Ascending aorta (tissue), 2 donors: ENCODE data around the gene AGAP1. TPM values are rescaled to one million over a fixed set of nuclear protein-coding genes. Genes with fewer than 3 reads are reported as not detected.

ENCODE experiments used
- DNase-seq, 2 donors: peaks; one replicate each; pipeline ENCODE4 v3.0.0-alpha.2; 2019; ENCODE audit warnings: low spot score in 2 of 2
- H3K27ac ChIP-seq, 2 donors: fragments of 200-600 bp; sonication (generic); one replicate each; pipeline ENCODE4 v1.5.1; 2016 to 2017; ENCODE audit warnings: mild to moderate bottlenecking in 1 of 2
- H3K27me3 ChIP-seq: fragments of 200-600 bp; sonication (generic); one replicate; pipeline ENCODE4 v1.5.1; 2017
- H3K36me3 ChIP-seq, 2 donors: fragments of 200-600 bp; sonication (generic); one replicate each; pipeline ENCODE4 v1.5.1; 2016
- H3K4me1 ChIP-seq, 2 donors: fragments of 200-600 bp; sonication (generic); one replicate each; pipeline ENCODE4 v1.5.1; 2016 to 2017; ENCODE audit warnings: mild to moderate bottlenecking in 1 of 2
- H3K4me3 ChIP-seq, 2 donors: fragments of 200-600 bp; sonication (generic); one replicate each; pipeline ENCODE4 v1.5.1; 2016 to 2017; ENCODE audit warnings: mild to moderate bottlenecking in 1 of 2
- H3K9me3 ChIP-seq, 2 donors: fragments of 200-600 bp; sonication (generic); one replicate each; pipeline ENCODE4 v1.5.1; 2016
- intact Hi-C: fragments of 100-400 bp; cut with DNase I; formaldehyde crosslinking; loops from one replicate; pipeline ENCODE4 v1.15.1; 2023
- total RNA-seq: library from RNA; depleted of rRNA; stranded (reverse); fragments of >200 nt; gene quantifications from one replicate; pipeline ENCODE4 v1.1.0, GENCODE V29; 2016
- TF ChIP-seq, protein P1 (sequence below), 3 experiments: fragments of 200-600 bp in 2 of 3; fragments of 450-650 bp in 1 of 3; sonication (generic) in 2 of 3; IDR thresholded peaks; one replicate each; pipeline ENCODE4 v1.5.1; 2016 to 2019; ENCODE audit warnings: antibody characterized with exemption in 3 of 3, mild to moderate bottlenecking in 1 of 3, moderate library complexity in 1 of 3

AGAP1 gene
- total RNA-seq, 1 donor from 2014 or later, result 19.7 TPM

DNA sequence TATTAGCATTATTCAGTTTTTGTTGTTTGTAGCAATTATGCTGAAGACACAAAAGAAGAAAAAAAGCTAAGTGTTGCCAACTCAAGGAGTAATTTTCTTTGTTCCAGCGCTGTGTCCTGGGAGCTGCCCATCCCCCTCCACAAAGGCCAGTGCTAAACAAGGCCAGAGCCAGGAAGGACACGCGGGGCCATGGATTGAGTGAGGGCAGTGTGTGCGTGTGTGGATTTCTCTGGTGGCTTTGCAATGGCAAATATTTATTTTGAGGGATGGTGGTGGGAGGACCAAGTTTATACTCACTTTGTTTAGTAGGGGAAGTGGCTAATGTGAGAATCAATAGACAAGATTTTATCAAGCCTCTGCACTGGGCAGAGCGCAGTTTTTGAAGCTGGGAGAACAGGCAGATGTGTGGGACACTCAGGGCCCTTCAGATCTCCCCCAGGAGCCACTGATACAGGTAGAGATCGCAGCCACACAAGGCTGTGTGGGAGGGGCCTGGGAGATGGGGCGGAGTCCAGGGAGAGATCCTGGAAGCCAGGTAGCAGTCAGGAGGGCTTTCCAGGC lies 11.4 kb downstream of the AGAP1 start:
- Histone ChIP-seq H3K9me3 (no peaks in the 10 kb centered on the region), H3K27me3 (no peaks in the 10 kb centered on the region), H3K27ac (no peak overlapping the region), H3K4me1 (no peaks in the 10 kb centered on the region), H3K4me3 (no peak overlapping the region), H3K36me3 (no peaks in the 10 kb centered on the region)
- no peak for DNase-seq
- intact Hi-C loops, result no loop called here
- TF ChIP-seq, protein P1, sequence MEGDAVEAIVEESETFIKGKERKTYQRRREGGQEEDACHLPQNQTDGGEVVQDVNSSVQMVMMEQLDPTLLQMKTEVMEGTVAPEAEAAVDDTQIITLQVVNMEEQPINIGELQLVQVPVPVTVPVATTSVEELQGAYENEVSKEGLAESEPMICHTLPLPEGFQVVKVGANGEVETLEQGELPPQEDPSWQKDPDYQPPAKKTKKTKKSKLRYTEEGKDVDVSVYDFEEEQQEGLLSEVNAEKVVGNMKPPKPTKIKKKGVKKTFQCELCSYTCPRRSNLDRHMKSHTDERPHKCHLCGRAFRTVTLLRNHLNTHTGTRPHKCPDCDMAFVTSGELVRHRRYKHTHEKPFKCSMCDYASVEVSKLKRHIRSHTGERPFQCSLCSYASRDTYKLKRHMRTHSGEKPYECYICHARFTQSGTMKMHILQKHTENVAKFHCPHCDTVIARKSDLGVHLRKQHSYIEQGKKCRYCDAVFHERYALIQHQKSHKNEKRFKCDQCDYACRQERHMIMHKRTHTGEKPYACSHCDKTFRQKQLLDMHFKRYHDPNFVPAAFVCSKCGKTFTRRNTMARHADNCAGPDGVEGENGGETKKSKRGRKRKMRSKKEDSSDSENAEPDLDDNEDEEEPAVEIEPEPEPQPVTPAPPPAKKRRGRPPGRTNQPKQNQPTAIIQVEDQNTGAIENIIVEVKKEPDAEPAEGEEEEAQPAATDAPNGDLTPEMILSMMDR (IDR thresholded peaks at IDR 0.05), result no peak

DNA sequence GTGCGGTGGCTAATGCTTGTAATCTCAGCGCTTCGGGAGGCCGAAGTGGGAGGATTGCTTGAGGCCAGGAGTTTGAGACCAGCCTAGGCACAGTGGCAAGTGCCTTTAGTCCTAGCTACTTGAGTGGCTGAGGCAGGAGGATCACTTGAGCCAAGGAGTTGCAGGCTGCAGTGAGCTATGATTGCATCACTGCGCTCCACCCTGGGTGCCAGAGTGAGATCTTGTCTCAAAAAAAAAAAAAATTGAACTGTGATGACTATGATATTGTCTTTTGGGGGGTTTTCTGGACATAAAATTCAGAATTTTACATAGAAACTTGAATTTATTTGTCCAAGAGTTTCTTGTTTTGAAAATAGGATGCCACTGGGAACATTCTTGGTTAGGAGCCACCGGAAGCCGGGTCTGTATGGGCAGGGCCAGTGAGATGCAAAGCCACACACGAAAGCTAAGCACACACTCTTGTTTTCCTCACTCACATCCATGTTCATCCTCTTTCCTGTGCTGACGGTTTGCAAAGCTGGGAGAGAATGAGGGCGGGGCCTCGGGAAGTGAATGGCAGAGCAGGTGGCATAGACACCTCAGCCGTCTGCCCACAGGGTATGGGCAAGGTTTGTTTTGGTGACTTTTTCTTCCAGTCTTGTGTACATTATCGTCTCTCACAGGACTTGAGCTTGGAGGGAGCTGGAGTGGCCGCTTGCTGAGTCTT lies 12.6 kb downstream of the AGAP1 start:
- TF ChIP-seq, protein P1 (IDR thresholded peaks at IDR 0.05), result no peak
- no peak overlapping the region for H3K27ac ChIP-seq
- no peak for DNase-seq
- no peak overlapping the region for H3K4me3 ChIP-seq
- intact Hi-C loops, result no loop called here
- no peaks in the 10 kb centered on the region for H3K4me1 ChIP-seq
- H3K27me3 ChIP-seq, result no peaks in the 10 kb centered on the region
- no peaks in the 10 kb centered on the region for H3K36me3 ChIP-seq
- no peaks in the 10 kb centered on the region for H3K9me3 ChIP-seq

DNA sequence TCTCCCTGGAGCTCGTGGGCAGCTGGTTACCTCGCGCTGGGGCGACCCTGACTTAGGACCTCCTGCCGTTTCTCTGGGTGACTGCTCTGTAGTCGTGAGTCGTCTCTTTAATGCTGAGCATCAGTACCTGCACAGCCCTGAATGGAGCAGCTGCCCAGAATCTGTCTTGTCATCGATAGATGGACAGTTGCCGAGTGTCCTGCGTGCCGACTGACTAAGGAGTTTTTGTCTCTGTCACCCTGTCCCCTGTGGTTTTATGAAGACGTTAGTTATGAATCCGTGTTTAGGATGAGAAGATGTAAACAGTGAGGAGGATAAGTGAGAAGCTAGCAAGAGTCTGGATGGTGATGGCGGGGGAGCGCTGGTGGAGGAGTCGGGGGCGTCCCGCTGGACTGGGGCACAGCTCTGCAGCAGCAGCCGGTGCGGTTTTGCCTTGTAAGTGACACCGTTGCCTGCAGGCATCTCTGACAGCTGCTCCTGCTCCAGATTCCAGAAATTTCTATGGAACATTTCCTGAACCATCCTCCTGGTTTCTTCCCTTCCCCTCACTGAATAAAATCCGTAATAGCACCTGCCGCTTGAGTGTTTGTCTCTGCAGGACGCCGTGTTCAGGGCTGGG lies 13.3 kb downstream of the AGAP1 start:
- Histone ChIP-seq H3K9me3 (no peaks in the 10 kb centered on the region), H3K36me3 (no peaks in the 10 kb centered on the region), H3K27me3 (no peaks in the 10 kb centered on the region), H3K4me1 (no peaks in the 10 kb centered on the region), H3K4me3 (no peak overlapping the region), H3K27ac (no peak overlapping the region)
- intact Hi-C loops, result no loop called here
- TF ChIP-seq, protein P1 (IDR thresholded peaks at IDR 0.05), result no peak
- no peak for DNase-seq

DNA sequence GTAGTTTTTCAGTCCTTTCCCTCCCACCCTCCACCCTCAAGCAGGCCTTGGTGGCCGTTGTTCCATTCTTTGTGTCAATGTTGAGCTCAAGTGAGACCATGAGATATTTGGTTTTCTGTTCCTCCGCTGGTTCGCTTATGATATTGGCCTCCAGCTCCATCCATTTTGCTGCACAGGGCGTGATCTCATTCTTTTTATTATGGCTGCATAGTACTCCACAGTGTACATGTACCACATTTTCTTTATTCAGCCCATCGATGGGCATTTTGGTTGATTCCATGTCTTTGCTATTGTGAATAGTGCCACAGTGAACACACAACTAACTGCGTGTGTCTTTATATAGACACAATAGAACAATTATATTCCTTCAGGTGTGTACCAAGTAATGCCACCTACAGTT lies 14.1 kb downstream of the AGAP1 start:
- H3K9me3 ChIP-seq, result no peaks in the 10 kb centered on the region
- DNase-seq, result no peak
- no peaks in the 10 kb centered on the region for H3K27me3 ChIP-seq
- no peak overlapping the region for H3K27ac ChIP-seq
- intact Hi-C loops, result no loop called here
- TF ChIP-seq, protein P1 (IDR thresholded peaks at IDR 0.05), result no peak
- H3K4me1 ChIP-seq, result no peaks in the 10 kb centered on the region
- no peaks in the 10 kb centered on the region for H3K36me3 ChIP-seq
- H3K4me3 ChIP-seq, result no peak overlapping the region

DNA sequence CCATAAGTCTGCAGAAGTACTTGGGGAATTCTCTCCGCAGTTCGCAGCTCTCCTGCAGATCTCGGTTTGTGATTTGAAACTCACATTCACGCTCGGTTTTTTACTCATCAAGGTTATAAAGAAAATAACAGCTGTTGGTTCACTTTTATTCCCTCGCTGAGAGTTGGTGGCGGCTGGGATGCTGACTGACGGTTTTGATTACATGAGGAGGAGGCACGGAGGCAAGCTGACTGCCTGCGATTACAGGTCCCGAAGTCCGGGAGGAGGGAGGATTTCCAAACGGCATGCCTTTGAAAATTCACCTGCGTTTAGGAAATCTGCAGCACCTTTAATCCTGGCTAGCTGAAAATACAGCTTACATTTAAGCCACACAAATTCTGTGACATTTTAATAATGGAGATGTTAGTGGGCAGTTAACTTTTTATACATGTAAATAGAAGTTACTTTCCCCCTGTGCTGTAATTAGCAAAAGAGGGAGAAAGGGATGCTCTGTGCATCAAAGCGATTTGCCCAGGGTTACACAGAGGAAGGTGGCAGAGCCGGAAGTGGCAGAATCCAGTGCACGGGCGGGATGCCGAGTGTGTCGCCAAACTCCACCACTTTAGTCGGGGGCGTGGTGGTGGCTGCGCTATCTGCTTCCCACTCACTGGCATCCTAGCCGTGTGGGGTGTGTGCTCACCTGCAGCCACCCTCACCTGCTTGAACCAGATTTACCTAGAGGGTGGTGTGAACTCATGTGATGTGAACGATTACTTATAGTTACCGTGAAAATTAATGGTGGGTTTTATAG lies 14.7 kb downstream of the AGAP1 start:
- Histone ChIP-seq H3K4me1 (no peaks in the 10 kb centered on the region), H3K27me3 (no peaks in the 10 kb centered on the region), H3K36me3 (no peaks in the 10 kb centered on the region), H3K4me3 (no peak overlapping the region), H3K9me3 (no peaks in the 10 kb centered on the region), H3K27ac (no peak overlapping the region)
- DNase-seq, result no peak
- intact Hi-C loops, result no loop called here
- TF ChIP-seq, protein P1 (IDR thresholded peaks at IDR 0.05), result no peak
